HL-60/S4 treated with phorbol 12-myristate 13-acetate at 8.2 ng/mL for 4 days and 3 days (cell line): ENCODE measurements around the gene GALNT14.
"Not testable (repeated sequence)": the region's sequence is repeated elsewhere in the genome, so short reads cannot be mapped to it uniquely, and the experiment has no call there.

Source experiments
- in situ Hi-C: fragments of 300-500 bp; cut with MboI; formaldehyde crosslinking; loops from 2 replicates; pipeline ENCODE4 v1.15.0; 2022; ENCODE audit warnings: low sequenced_read_pairs

The GALNT14 gene

GRCh38 chr2:31138037-31138962, at the start of gene GALNT14:
GALNT14 (minus strand) TSS chr2:31138440; CDS start chr2:31138086, 354 bp downstream.
- in situ Hi-C loops, result no loop called here

GRCh38 chr2:31187166-31187565, 48.9 kb upstream of the GALNT14 start:
- in situ Hi-C loops, result no loop called here

GRCh38 chr2:31183973-31184372, 45.7 kb upstream of the GALNT14 start:
- in situ Hi-C loops, result not testable (repeated sequence)

- in situ Hi-C loops, result no loop called here
Measured at GRCh38 chr2:31176742-31177141, 38.5 kb upstream of the GALNT14 start.

GRCh38 chr2:31171142-31171541, 32.9 kb upstream of the GALNT14 start:
- in situ Hi-C loops, result loop anchor here (25.0 kb wide), 1 partner anchor 434 kb away; no protein-coding TSS in a partner anchor

- in situ Hi-C loops, result loop anchor here (25.0 kb wide), 1 partner anchor 433 kb away; no protein-coding TSS in a partner anchor
Measured at GRCh38 chr2:31170071-31170698, 31.9 kb upstream of the GALNT14 start.

- in situ Hi-C loops, result loop anchor here (25.0 kb wide), 1 partner anchor 431 kb away; no protein-coding TSS in a partner anchor
Measured at GRCh38 chr2:31168291-31168690, 30.1 kb upstream of the GALNT14 start.

GRCh38 chr2:31166925-31167324, 28.7 kb upstream of the GALNT14 start:
- in situ Hi-C loops, result loop anchor here (25.0 kb wide), 1 partner anchor 430 kb away; no protein-coding TSS in a partner anchor

- in situ Hi-C loops, result loop anchor here (25.0 kb wide), 1 partner anchor 426 kb away; no protein-coding TSS in a partner anchor
Measured at GRCh38 chr2:31163011-31163539, 24.8 kb upstream of the GALNT14 start.

- in situ Hi-C loops, result loop anchor here (25.0 kb wide), 1 partner anchor 424 kb away; no protein-coding TSS in a partner anchor
Measured at GRCh38 chr2:31161637-31162036, 23.4 kb upstream of the GALNT14 start.

GRCh38 chr2:31151501-31151900, 13.3 kb upstream of the GALNT14 start:
- in situ Hi-C loops, result loop anchor here (25.0 kb wide), 1 partner anchor 414 kb away; no protein-coding TSS in a partner anchor

GRCh38 chr2:31150120-31150670, 12.0 kb upstream of the GALNT14 start:
- in situ Hi-C loops, result loop anchor here (25.0 kb wide), 1 partner anchor 413 kb away; no protein-coding TSS in a partner anchor

GRCh38 chr2:31148514-31148913, 10.3 kb upstream of the GALNT14 start:
- in situ Hi-C loops, result no loop called here

- in situ Hi-C loops, result no loop called here
Measured at GRCh38 chr2:31147645-31148044, 9.4 kb upstream of the GALNT14 start.

GRCh38 chr2:31142110-31142509, 3.9 kb upstream of the GALNT14 start:
- in situ Hi-C loops, result no loop called here

- in situ Hi-C loops, result no loop called here
Measured at GRCh38 chr2:31141443-31142085, 3.3 kb upstream of the GALNT14 start.

GRCh38 chr2:31140151-31140550, 1.9 kb upstream of the GALNT14 start:
- in situ Hi-C loops, result no loop called here

- in situ Hi-C loops, result no loop called here
Measured at GRCh38 chr2:31139671-31140070, 1.4 kb upstream of the GALNT14 start.

- in situ Hi-C loops, result no loop called here
Measured at GRCh38 chr2:31137211-31138036, 816 bp downstream of the GALNT14 start.

- in situ Hi-C loops, result no loop called here
Measured at GRCh38 chr2:31136732-31137131, 1.5 kb downstream of the GALNT14 start.
